Vagina (tissue), 2 donors: ENCODE data around the gene LRFN3. TPM values are rescaled to one million over a fixed set of nuclear protein-coding genes. Genes with fewer than 3 reads are reported as not detected.

Experiments
- DNase-seq, 2 donors: peaks; one replicate each; pipeline ENCODE4 v3.0.0-alpha.2; 2017; ENCODE audit errors: extremely low spot score in 2 of 2
- H3K27ac ChIP-seq: fragments of 200-600 bp; sonication (generic); one replicate; pipeline ENCODE4 v1.5.1; 2019
- H3K27me3 ChIP-seq: fragments of 200-600 bp; sonication (generic); one replicate; pipeline ENCODE4 v1.5.1; 2019
- H3K36me3 ChIP-seq, 2 donors: fragments of 200-600 bp; sonication (generic); one replicate each; pipeline ENCODE4 v1.5.1; 2017 to 2019
- H3K4me1 ChIP-seq: fragments of 200-600 bp; sonication (generic); one replicate; pipeline ENCODE4 v1.5.1; 2019
- H3K4me3 ChIP-seq, 2 donors: fragments of 200-600 bp; sonication (generic); 1 replicate in 1 of 2; 2 replicates in 1 of 2; pipeline ENCODE4 v1.5.1; 2016 to 2019
- H3K9me3 ChIP-seq: fragments of 200-600 bp; sonication (generic); one replicate; pipeline ENCODE4 v1.5.1; 2019
- CTCF ChIP-seq, 3 experiments: fragments of 450-650 bp in 2 of 3; fragments of 200-600 bp in 1 of 3; sonication (generic) in 1 of 3; IDR thresholded peaks; one replicate each; pipeline ENCODE4 v1.5.1; 2017 to 2019; ENCODE audit warnings: antibody characterized with exemption in 3 of 3, mild to moderate bottlenecking in 2 of 3, moderate library complexity in 2 of 3
- POLR2A ChIP-seq, 2 donors: fragments of 450-650 bp; IDR thresholded peaks; one replicate each; pipeline ENCODE4 v1.6.1; 2017; ENCODE audit warnings: antibody characterized with exemption in 2 of 2, mild to moderate bottlenecking in 2 of 2, moderate library complexity in 2 of 2
- POLR2AphosphoS5 ChIP-seq, 2 donors: sonication (generic); formaldehyde crosslinking; IDR thresholded peaks; one replicate each; pipeline ENCODE4 v1.9.0; 2017; ENCODE audit warnings: antibody characterized with exemption in 2 of 2, mild to moderate bottlenecking in 2 of 2, low read depth in 1 of 2; ENCODE audit not compliant: insufficient read depth in 1 of 2
- intact Hi-C: fragments of 100-400 bp; cut with DNase I; formaldehyde crosslinking; loops from one replicate; pipeline ENCODE4 v1.15.1; 2023
- total RNA-seq: library from RNA; depleted of rRNA; stranded (reverse); fragments of >200 nt; gene quantifications from one replicate; pipeline ENCODE4 v1.2.3, GENCODE V29; 2016

LRFN3 gene
- total RNA-seq, result 9.1 TPM

- Histone ChIP-seq H3K27ac (peak within 1 kb of the TSS; percentile 78), H3K36me3 (no peaks in the 10 kb centered on the region), H3K9me3 (no peaks in the 10 kb centered on the region), H3K4me1 (peaks cover 26% of the 10 kb centered on the region), H3K27me3 (no peaks in the 10 kb centered on the region), H3K4me3 (peak within 1 kb of the TSS; percentile 67 to 84)
- intact Hi-C loops, result loop anchor here (10.0 kb wide), 2 partner anchors 161 to 221 kb away; partner anchors contain the start of genes ARHGAP33 and KMT2B
- peak in 1 of 2 donors; percentile 43 for TF ChIP-seq POLR2AphosphoS5 (IDR thresholded peaks at IDR 0.05; ENCODE audit: insufficient read depth in 1 of 2, low read depth in 1 of 2)
- no peak for TF ChIP-seq CTCF (IDR thresholded peaks at IDR 0.05)
- TF ChIP-seq POLR2A (IDR thresholded peaks at IDR 0.05), result no peak
- DNase-seq, result no peak
These were observed at the start of gene LRFN3 for GRCh38 chr19:35935911-35936737. LRFN3 (plus strand) TSS chr19:35936374; CDS start chr19:35939426, 3,052 bp downstream.

- Histone ChIP-seq H3K36me3 (peaks cover 0 to 43% of the 10 kb centered on the region in 2 donors), H3K27ac (no peak overlapping the region)
- intact Hi-C loops, result no loop called here
These were observed 49.0 kb upstream of the LRFN3 start for GRCh38 chr19:35887197-35887596.

GRCh38 chr19:35888398-35888797, 47.8 kb upstream of the LRFN3 start:
- TF ChIP-seq POLR2AphosphoS5 (IDR thresholded peaks at IDR 0.05; ENCODE audit: insufficient read depth in 1 of 2, low read depth in 1 of 2) (no peak), CTCF (IDR thresholded peaks at IDR 0.05) (no peak), POLR2A (IDR thresholded peaks at IDR 0.05) (no peak)
- DNase-seq, result no peak
- Histone ChIP-seq H3K36me3 (peaks cover 0 to 51% of the 10 kb centered on the region in 2 donors), H3K27ac (no peak overlapping the region), H3K27me3 (no peaks in the 10 kb centered on the region), H3K4me1 (no peaks in the 10 kb centered on the region), H3K9me3 (no peaks in the 10 kb centered on the region), H3K4me3 (no peak overlapping the region)
- intact Hi-C loops, result no loop called here

More at GRCh38 chr19:35887197-35887596, 49.0 kb upstream of the LRFN3 start:
- H3K27me3 ChIP-seq, result no peaks in the 10 kb centered on the region
- no peak for TF ChIP-seq CTCF (IDR thresholded peaks at IDR 0.05)
- TF ChIP-seq POLR2A (IDR thresholded peaks at IDR 0.05), result no peak
- TF ChIP-seq POLR2AphosphoS5 (IDR thresholded peaks at IDR 0.05; ENCODE audit: insufficient read depth in 1 of 2, low read depth in 1 of 2), result no peak
- H3K4me1 ChIP-seq, result no peaks in the 10 kb centered on the region
- H3K4me3 ChIP-seq, result no peak overlapping the region
- DNase-seq, result no peak
- no peaks in the 10 kb centered on the region for H3K9me3 ChIP-seq

- Histone ChIP-seq H3K9me3 (no peaks in the 10 kb centered on the region), H3K36me3 (peaks cover 0 to 58% of the 10 kb centered on the region in 2 donors), H3K27ac (no peak overlapping the region), H3K4me1 (no peaks in the 10 kb centered on the region), H3K4me3 (no peak overlapping the region), H3K27me3 (no peaks in the 10 kb centered on the region)
- no peak for TF ChIP-seq POLR2A (IDR thresholded peaks at IDR 0.05)
- no peak for TF ChIP-seq CTCF (IDR thresholded peaks at IDR 0.05)
- TF ChIP-seq POLR2AphosphoS5 (IDR thresholded peaks at IDR 0.05; ENCODE audit: insufficient read depth in 1 of 2, low read depth in 1 of 2), result no peak
- no peak for DNase-seq
- intact Hi-C loops, result no loop called here
These were observed 46.6 kb upstream of the LRFN3 start for GRCh38 chr19:35889370-35890112.
